ENCODE measurements around the gene EEF1AKMT1. TPM values are rescaled to one million over a fixed set of nuclear protein-coding genes. Genes with fewer than 3 reads are reported as not detected.

Gene EEF1AKMT1
- total RNA-seq, 2 experiments from 2014 or later = 1.9 to 2.5 TPM

DNA sequence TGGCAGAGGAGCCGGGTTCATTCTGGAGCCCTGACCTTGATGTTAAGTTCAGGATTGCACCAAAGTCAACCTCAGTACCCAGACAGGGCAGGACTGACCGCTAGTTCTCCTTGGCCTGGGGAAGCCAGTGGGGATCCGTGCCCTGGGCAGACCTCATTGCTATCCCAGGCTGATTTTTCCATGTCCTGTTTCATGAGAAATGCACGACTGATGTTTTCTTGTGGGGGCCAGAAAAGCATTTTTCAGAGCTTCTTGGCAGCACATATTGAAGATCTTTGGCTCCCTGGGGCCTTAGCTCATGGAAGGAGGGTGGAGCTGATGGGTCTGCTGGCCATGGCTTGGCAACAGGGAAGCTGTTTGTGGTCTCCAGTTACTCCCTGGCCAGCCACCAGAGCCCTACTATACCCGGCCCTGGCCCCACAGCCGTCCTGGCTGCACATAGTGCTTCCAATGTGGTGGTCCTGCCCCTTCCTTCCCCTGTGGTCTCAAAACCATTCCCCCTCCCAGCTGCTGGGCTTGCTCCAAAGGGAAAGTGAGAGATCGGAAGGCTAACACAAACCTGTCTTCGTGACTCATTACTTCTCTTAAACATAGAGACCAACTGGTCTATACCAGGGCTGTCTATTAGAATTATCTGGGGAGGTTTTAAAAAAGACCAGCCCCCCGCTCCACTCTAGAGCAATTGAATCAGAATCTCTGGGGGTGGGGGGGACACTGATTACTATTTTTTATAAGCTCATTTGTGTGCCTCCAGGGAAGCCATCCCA lies 59.0 kb downstream of the EEF1AKMT1 start:
- Mint-ChIP-seq H3K27ac (no peak overlapping the region), H3K36me3 (ENCODE audit: low read depth) (no peaks in the 10 kb centered on the region), H3K4me1 (ENCODE audit: low read depth) (peaks cover 11% of the 10 kb centered on the region), H3K27me3 (peaks cover 9% of the 10 kb centered on the region), H3K4me3 (no peak overlapping the region), H3K9me3 (no peaks in the 10 kb centered on the region)
- TF ChIP-seq, protein P1, sequence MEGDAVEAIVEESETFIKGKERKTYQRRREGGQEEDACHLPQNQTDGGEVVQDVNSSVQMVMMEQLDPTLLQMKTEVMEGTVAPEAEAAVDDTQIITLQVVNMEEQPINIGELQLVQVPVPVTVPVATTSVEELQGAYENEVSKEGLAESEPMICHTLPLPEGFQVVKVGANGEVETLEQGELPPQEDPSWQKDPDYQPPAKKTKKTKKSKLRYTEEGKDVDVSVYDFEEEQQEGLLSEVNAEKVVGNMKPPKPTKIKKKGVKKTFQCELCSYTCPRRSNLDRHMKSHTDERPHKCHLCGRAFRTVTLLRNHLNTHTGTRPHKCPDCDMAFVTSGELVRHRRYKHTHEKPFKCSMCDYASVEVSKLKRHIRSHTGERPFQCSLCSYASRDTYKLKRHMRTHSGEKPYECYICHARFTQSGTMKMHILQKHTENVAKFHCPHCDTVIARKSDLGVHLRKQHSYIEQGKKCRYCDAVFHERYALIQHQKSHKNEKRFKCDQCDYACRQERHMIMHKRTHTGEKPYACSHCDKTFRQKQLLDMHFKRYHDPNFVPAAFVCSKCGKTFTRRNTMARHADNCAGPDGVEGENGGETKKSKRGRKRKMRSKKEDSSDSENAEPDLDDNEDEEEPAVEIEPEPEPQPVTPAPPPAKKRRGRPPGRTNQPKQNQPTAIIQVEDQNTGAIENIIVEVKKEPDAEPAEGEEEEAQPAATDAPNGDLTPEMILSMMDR (IDR thresholded peaks at IDR 0.05) = no peak
- Histone ChIP-seq H3K9me3 (ENCODE audit: control insufficient read depth in 1 of 2, insufficient read depth in 1 of 2, low read length in 2 of 2) (no peaks in the 10 kb centered on the region), H3K27ac (ENCODE audit: low read depth in 1 of 2, low read length in 2 of 2) (no peak overlapping the region), H3K4me1 (ENCODE audit: insufficient read depth, low read length) (peaks cover 11% of the 10 kb centered on the region), H3K27me3 (ENCODE audit: control insufficient read depth in 1 of 2, insufficient read depth in 2 of 2, low read length in 2 of 2) (no peaks in the 10 kb centered on the region), H3K36me3 (ENCODE audit: insufficient read depth, low read length) (no peaks in the 10 kb centered on the region), H3K4me3 (ENCODE audit: low read length) (no peak overlapping the region)
- POLR2A ChIA-PET = no interaction called here
- CTCF ChIA-PET = no interaction called here
- DNase-seq (no peak), ATAC-seq (ENCODE audit: poor library complexity) (no peak)
- intact Hi-C loops (cut with DNase I, micrococcal nuclease) = loop anchor here in 1 of 2 experiments (5.0 kb wide), 1 partner anchor 763 kb away; no protein-coding TSS in a partner anchor

DNA sequence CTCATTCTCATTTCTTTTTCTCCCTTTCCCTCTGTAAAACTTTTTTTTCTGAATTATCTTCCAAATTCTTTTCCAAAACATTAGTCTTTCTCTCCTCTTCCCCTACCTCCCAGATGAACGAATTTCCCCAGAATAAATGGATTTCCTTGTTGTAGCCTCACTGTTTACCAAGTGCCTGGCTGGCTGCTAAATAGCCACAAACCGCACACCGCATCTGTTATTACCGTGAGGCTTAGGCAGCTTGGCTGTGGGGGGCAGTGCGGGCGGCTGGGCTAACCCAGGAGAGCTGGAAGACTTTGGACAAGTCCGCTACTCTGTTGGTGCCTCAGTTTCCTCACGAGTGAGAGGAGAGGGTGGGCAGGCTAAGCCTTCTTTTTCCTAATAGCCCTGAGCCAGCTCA lies 59.6 kb downstream of the EEF1AKMT1 start:
- intact Hi-C loops (cut with DNase I, micrococcal nuclease) = loop anchor here in 1 of 2 experiments (5.0 kb wide), 1 partner anchor 763 kb away; no protein-coding TSS in a partner anchor
- H3K27ac Mint-ChIP-seq = no peak overlapping the region

DNA sequence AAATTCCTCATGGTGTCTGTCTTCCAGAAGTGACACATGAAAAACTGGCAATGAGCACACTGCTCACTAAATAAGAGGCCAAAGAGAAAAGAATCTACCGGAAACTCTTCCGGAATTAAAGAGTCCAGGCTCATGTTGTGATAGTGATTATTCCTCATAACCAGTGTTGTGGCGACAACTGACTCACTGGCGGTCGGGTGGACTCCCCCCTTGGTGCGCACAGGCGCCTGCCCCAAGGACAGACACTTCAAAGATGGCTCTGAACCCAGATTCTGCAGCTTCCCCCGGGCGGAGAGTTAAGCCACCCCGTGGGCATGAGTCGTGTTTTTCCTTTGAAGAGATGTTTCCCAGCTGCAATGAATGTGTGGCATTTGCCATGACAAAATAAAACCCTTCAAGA lies 60.0 kb downstream of the EEF1AKMT1 start:
- Mint-ChIP-seq H3K4me3 (no peak overlapping the region), H3K9me3 (no peaks in the 10 kb centered on the region), H3K27me3 (peaks cover 9% of the 10 kb centered on the region), H3K4me1 (ENCODE audit: low read depth) (peaks cover 11% of the 10 kb centered on the region), H3K27ac (no peak overlapping the region), H3K36me3 (ENCODE audit: low read depth) (no peaks in the 10 kb centered on the region)
- TF ChIP-seq, protein P1 (IDR thresholded peaks at IDR 0.05) = no peak
- H3K27ac ChIP-seq (ENCODE audit: low read depth in 1 of 2, low read length in 2 of 2) = no peak overlapping the region
- intact Hi-C loops (cut with DNase I, micrococcal nuclease) = loop anchor here (2.0 to 5.0 kb wide), 3 partner anchors 59 to 764 kb away; partner anchors contain the start of gene EEF1AKMT1 (in 1 of the 2)
- no peaks in the 10 kb centered on the region for H3K9me3 ChIP-seq (ENCODE audit: control insufficient read depth in 1 of 2, insufficient read depth in 1 of 2, low read length in 2 of 2)
- ATAC-seq (ENCODE audit: poor library complexity) (no peak), DNase-seq (no peak)
- ChIA-PET CTCF (no interaction called here), POLR2A (no interaction called here)
- no peak overlapping the region for H3K4me3 ChIP-seq (ENCODE audit: low read length)
- peaks cover 11% of the 10 kb centered on the region for H3K4me1 ChIP-seq (ENCODE audit: insufficient read depth, low read length)
- no peaks in the 10 kb centered on the region for H3K27me3 ChIP-seq (ENCODE audit: control insufficient read depth in 1 of 2, insufficient read depth in 2 of 2, low read length in 2 of 2)
- H3K36me3 ChIP-seq (ENCODE audit: insufficient read depth, low read length) = no peaks in the 10 kb centered on the region

More for the DNA sequence above, 59.6 kb downstream of the EEF1AKMT1 start:
- Histone ChIP-seq H3K4me3 (ENCODE audit: low read length) (no peak overlapping the region), H3K27me3 (ENCODE audit: control insufficient read depth in 1 of 2, insufficient read depth in 2 of 2, low read length in 2 of 2) (no peaks in the 10 kb centered on the region), H3K36me3 (ENCODE audit: insufficient read depth, low read length) (no peaks in the 10 kb centered on the region), H3K27ac (ENCODE audit: low read depth in 1 of 2, low read length in 2 of 2) (no peak overlapping the region), H3K9me3 (ENCODE audit: control insufficient read depth in 1 of 2, insufficient read depth in 1 of 2, low read length in 2 of 2) (no peaks in the 10 kb centered on the region), H3K4me1 (ENCODE audit: insufficient read depth, low read length) (peaks cover 11% of the 10 kb centered on the region)
- CTCF ChIA-PET = no interaction called here
- no peaks in the 10 kb centered on the region for H3K9me3 Mint-ChIP-seq
- ATAC-seq (ENCODE audit: poor library complexity) (no peak), DNase-seq (no peak)
- no peak overlapping the region for H3K4me3 Mint-ChIP-seq
- TF ChIP-seq, protein P1 (IDR thresholded peaks at IDR 0.05) = no peak
- POLR2A ChIA-PET = no interaction called here
- H3K27me3 Mint-ChIP-seq = peaks cover 9% of the 10 kb centered on the region
- peaks cover 11% of the 10 kb centered on the region for H3K4me1 Mint-ChIP-seq (ENCODE audit: low read depth)
- H3K36me3 Mint-ChIP-seq (ENCODE audit: low read depth) = no peaks in the 10 kb centered on the region
